Measurements from ENCODE around the gene WNT8B.

GRCh38 chr10:100501423-100501822 is 38.6 kb downstream of the WNT8B start:
- TF ChIP-seq, protein P1, sequence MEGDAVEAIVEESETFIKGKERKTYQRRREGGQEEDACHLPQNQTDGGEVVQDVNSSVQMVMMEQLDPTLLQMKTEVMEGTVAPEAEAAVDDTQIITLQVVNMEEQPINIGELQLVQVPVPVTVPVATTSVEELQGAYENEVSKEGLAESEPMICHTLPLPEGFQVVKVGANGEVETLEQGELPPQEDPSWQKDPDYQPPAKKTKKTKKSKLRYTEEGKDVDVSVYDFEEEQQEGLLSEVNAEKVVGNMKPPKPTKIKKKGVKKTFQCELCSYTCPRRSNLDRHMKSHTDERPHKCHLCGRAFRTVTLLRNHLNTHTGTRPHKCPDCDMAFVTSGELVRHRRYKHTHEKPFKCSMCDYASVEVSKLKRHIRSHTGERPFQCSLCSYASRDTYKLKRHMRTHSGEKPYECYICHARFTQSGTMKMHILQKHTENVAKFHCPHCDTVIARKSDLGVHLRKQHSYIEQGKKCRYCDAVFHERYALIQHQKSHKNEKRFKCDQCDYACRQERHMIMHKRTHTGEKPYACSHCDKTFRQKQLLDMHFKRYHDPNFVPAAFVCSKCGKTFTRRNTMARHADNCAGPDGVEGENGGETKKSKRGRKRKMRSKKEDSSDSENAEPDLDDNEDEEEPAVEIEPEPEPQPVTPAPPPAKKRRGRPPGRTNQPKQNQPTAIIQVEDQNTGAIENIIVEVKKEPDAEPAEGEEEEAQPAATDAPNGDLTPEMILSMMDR (IDR thresholded peaks at IDR 0.05) = no peak
- no peak for TF ChIP-seq POLR2A (IDR thresholded peaks at IDR 0.05)
